ENCODE data around the gene DCT. TPM values are rescaled to one million over a fixed set of nuclear protein-coding genes. Genes with fewer than 3 reads are reported as not detected.
A peak's percentile ranks its signal among the peaks of the same experiment; 100 is the strongest.

Gene DCT
- total and polyA plus RNA-seq, 2 donors (not counting 1 experiment from before 2014, with no cell fraction given), result 0.17 TPM; not detected in 1

DNA sequence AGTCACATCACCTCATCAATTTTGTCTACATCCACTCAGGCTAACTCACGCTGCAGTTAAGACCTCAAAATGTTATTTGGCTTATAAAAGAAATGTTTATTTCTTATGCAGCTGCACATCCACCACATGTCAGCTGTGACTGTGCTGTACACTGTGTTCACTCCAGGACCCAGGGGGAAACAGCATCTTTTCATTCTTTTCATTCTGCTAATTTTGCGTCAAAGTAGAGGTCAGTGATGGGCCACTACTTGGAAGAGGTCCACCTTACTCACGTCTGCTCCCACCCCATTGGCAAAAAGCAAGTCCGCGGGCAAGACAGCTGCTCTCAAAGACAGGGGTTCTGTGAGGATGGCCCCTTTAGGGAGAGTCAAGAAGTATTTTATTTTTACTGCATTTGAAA, 4.5 kb upstream of the DCT start:
- no peak overlapping the region for H3K9ac ChIP-seq (ENCODE audit: insufficient read depth, low read length)
- TF ChIP-seq, protein P1, sequence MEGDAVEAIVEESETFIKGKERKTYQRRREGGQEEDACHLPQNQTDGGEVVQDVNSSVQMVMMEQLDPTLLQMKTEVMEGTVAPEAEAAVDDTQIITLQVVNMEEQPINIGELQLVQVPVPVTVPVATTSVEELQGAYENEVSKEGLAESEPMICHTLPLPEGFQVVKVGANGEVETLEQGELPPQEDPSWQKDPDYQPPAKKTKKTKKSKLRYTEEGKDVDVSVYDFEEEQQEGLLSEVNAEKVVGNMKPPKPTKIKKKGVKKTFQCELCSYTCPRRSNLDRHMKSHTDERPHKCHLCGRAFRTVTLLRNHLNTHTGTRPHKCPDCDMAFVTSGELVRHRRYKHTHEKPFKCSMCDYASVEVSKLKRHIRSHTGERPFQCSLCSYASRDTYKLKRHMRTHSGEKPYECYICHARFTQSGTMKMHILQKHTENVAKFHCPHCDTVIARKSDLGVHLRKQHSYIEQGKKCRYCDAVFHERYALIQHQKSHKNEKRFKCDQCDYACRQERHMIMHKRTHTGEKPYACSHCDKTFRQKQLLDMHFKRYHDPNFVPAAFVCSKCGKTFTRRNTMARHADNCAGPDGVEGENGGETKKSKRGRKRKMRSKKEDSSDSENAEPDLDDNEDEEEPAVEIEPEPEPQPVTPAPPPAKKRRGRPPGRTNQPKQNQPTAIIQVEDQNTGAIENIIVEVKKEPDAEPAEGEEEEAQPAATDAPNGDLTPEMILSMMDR (conservative IDR thresholded peaks at IDR 0.05 in 1 of 2, IDR thresholded peaks at IDR 0.05 in 1 of 2; ENCODE audit: low read depth in 1 of 2, low read length in 2 of 2), result no peak
- TF ChIP-seq EZH2 (IDR thresholded peaks at IDR 0.05; ENCODE audit: low read length, missing control alignments), result no peak
- H3K36me3 ChIP-seq (ENCODE audit: control insufficient read depth, insufficient read depth, low read length), result no peaks in the 10 kb centered on the region

DNA sequence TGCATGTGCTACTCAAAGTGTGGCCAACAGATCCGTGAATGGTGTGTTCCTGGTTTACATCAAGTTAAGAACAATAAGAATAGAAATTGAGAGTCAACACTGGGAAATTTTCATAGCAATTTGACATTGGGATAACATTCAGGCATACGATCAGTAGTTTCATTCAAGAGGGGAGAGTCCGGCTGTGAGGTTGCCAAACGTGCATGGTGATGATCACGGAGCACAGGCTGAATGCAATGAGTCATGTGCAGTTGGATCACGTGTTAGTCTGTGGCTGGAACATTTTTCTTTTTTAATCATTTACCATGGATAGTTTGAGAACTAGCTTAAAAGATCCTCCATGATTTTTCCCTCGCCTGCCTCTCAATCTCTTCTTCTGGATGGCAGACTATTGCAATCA, 2.5 kb upstream of the DCT start:
- peak; percentile 77 to 80 for DNase-seq (ENCODE audit: low read depth in 2 of 2)
- Histone ChIP-seq H2AFZ (ENCODE audit: low read length) (no peak overlapping the region), H3K36me3 (ENCODE audit: control insufficient read depth, insufficient read depth, low read length) (no peaks in the 10 kb centered on the region), H3K9ac (ENCODE audit: insufficient read depth, low read length) (no peak overlapping the region), H3K9me3 (ENCODE audit: control insufficient read depth, insufficient read depth, low read depth, low read length) (no peaks in the 10 kb centered on the region), H3K27me3 (ENCODE audit: control insufficient read depth, insufficient read depth, low read length) (no peaks in the 10 kb centered on the region), H3K4me2 (ENCODE audit: extremely low read depth, insufficient read depth, low read length) (no peak overlapping the region), H3K27ac (ENCODE audit: insufficient read depth, low read length) (no peak overlapping the region), H4K20me1 (ENCODE audit: control insufficient read depth, extremely low read depth, insufficient read depth, low read length) (no peaks in the 10 kb centered on the region), H3K79me2 (ENCODE audit: control insufficient read depth, insufficient read depth, low read length) (no peaks in the 10 kb centered on the region), H3K4me3 (replicated peaks in 1 of 4; ENCODE audit: control extremely low read depth in 1 of 4, insufficient read depth in 1 of 4, low read depth in 3 of 4, low read length in 4 of 4) (no peak overlapping the region), H3K4me1 (ENCODE audit: control insufficient read depth, extremely low read depth, insufficient read depth, low read length) (no peaks in the 10 kb centered on the region)
- TF ChIP-seq, protein P1 (conservative IDR thresholded peaks at IDR 0.05 in 1 of 2, IDR thresholded peaks at IDR 0.05 in 1 of 2; ENCODE audit: low read depth in 1 of 2, low read length in 2 of 2), result no peak
- no peak for TF ChIP-seq EZH2 (IDR thresholded peaks at IDR 0.05; ENCODE audit: low read length, missing control alignments)

More for the DNA sequence above, 4.5 kb upstream of the DCT start:
- Histone ChIP-seq H4K20me1 (ENCODE audit: control insufficient read depth, extremely low read depth, insufficient read depth, low read length) (no peaks in the 10 kb centered on the region), H2AFZ (ENCODE audit: low read length) (no peak overlapping the region), H3K9me3 (ENCODE audit: control insufficient read depth, insufficient read depth, low read depth, low read length) (no peaks in the 10 kb centered on the region), H3K79me2 (ENCODE audit: control insufficient read depth, insufficient read depth, low read length) (no peaks in the 10 kb centered on the region), H3K27me3 (ENCODE audit: control insufficient read depth, insufficient read depth, low read length) (no peaks in the 10 kb centered on the region), H3K4me2 (ENCODE audit: extremely low read depth, insufficient read depth, low read length) (no peak overlapping the region), H3K4me3 (replicated peaks in 1 of 4; ENCODE audit: control extremely low read depth in 1 of 4, insufficient read depth in 1 of 4, low read depth in 3 of 4, low read length in 4 of 4) (no peak overlapping the region), H3K27ac (ENCODE audit: insufficient read depth, low read length) (no peak overlapping the region), H3K4me1 (ENCODE audit: control insufficient read depth, extremely low read depth, insufficient read depth, low read length) (no peaks in the 10 kb centered on the region)
- DNase-seq (ENCODE audit: low read depth in 2 of 2), result peak in 1 of 2 donors; percentile 89

DNA sequence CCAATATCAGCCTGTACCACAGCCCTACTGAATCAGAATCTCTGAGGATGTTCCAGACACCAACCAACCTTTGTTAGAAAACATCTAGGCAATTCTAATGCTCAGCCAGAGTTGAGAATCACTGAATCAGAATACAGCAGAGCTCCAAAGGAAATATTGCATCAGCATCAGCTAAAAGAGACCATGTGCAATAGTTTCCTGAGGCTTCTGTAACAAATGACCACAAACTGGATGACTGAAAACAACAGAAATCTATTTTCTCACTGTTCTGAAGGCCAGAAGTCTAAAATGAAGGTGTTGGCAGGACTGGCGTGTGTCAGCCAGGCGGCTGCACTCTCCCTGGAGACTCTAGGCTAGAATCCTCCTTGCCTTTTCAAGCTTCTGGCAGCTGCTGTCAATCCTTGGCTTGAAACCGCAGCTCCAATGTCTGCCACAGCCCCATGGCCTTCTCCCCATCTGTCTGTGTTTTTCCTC, 1.2 kb upstream of the DCT start:
- TF ChIP-seq, protein P1 (conservative IDR thresholded peaks at IDR 0.05 in 1 of 2, IDR thresholded peaks at IDR 0.05 in 1 of 2; ENCODE audit: low read depth in 1 of 2, low read length in 2 of 2), result no peak
- no peak for TF ChIP-seq EZH2 (IDR thresholded peaks at IDR 0.05; ENCODE audit: low read length, missing control alignments)
- no peaks in the 10 kb centered on the region for H3K36me3 ChIP-seq (ENCODE audit: control insufficient read depth, insufficient read depth, low read length)
- no peaks in the 10 kb centered on the region for H3K27me3 ChIP-seq (ENCODE audit: control insufficient read depth, insufficient read depth, low read length)
- no peak overlapping the region for H2AFZ ChIP-seq (ENCODE audit: low read length)
- no peak overlapping the region for H3K27ac ChIP-seq (ENCODE audit: insufficient read depth, low read length)
- H3K4me3 ChIP-seq (replicated peaks in 1 of 4; ENCODE audit: control extremely low read depth in 1 of 4, insufficient read depth in 1 of 4, low read depth in 3 of 4, low read length in 4 of 4), result no peak overlapping the region
- H4K20me1 ChIP-seq (ENCODE audit: control insufficient read depth, extremely low read depth, insufficient read depth, low read length), result no peaks in the 10 kb centered on the region
- no peaks in the 10 kb centered on the region for H3K79me2 ChIP-seq (ENCODE audit: control insufficient read depth, insufficient read depth, low read length)
- no peaks in the 10 kb centered on the region for H3K4me1 ChIP-seq (ENCODE audit: control insufficient read depth, extremely low read depth, insufficient read depth, low read length)
- H3K9me3 ChIP-seq (ENCODE audit: control insufficient read depth, insufficient read depth, low read depth, low read length), result no peaks in the 10 kb centered on the region
- no peak overlapping the region for H3K9ac ChIP-seq (ENCODE audit: insufficient read depth, low read length)
- peak; percentile 49 to 74 for DNase-seq (ENCODE audit: low read depth in 2 of 2)
- no peak overlapping the region for H3K4me2 ChIP-seq (ENCODE audit: extremely low read depth, insufficient read depth, low read length)
